HFF-Myc (cell line): ENCODE results near the gene MSI2.

Experiments
- DNase-seq: peaks from one replicate; pipeline ENCODE4 v3.0.0-alpha.2; 2011; ENCODE audit warnings: low read depth; ENCODE audit errors: extremely low read depth
- H3K4me3 ChIP-seq: replicated peaks from 2 replicates; pipeline ENCODE4 v1.5.1; 2011; ENCODE audit warnings: low read depth, mild to moderate bottlenecking, control low read depth, low read length
- TF ChIP-seq, protein P1 (sequence below): IDR thresholded peaks from 2 replicates; pipeline ENCODE4 v1.5.1; 2012; ENCODE audit warnings: mild to moderate bottlenecking, low read depth, low read length, control low read depth; ENCODE audit errors: missing control alignments

MSI2 gene

GRCh38 chr17:57268181-57268580 lies 11.9 kb downstream of the MSI2 start:
- no peak for DNase-seq
- H3K4me3 ChIP-seq, result no peak overlapping the region
- TF ChIP-seq, protein P1, sequence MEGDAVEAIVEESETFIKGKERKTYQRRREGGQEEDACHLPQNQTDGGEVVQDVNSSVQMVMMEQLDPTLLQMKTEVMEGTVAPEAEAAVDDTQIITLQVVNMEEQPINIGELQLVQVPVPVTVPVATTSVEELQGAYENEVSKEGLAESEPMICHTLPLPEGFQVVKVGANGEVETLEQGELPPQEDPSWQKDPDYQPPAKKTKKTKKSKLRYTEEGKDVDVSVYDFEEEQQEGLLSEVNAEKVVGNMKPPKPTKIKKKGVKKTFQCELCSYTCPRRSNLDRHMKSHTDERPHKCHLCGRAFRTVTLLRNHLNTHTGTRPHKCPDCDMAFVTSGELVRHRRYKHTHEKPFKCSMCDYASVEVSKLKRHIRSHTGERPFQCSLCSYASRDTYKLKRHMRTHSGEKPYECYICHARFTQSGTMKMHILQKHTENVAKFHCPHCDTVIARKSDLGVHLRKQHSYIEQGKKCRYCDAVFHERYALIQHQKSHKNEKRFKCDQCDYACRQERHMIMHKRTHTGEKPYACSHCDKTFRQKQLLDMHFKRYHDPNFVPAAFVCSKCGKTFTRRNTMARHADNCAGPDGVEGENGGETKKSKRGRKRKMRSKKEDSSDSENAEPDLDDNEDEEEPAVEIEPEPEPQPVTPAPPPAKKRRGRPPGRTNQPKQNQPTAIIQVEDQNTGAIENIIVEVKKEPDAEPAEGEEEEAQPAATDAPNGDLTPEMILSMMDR, result no peak

GRCh38 chr17:57269052-57269451 lies 12.7 kb downstream of the MSI2 start:
- TF ChIP-seq, protein P1, result no peak
- no peak for DNase-seq
- H3K4me3 ChIP-seq, result no peak overlapping the region

GRCh38 chr17:57269598-57270255 lies 13.4 kb downstream of the MSI2 start:
- TF ChIP-seq, protein P1, result no peak
- no peak overlapping the region for H3K4me3 ChIP-seq
- DNase-seq, result no peak

DNA sequence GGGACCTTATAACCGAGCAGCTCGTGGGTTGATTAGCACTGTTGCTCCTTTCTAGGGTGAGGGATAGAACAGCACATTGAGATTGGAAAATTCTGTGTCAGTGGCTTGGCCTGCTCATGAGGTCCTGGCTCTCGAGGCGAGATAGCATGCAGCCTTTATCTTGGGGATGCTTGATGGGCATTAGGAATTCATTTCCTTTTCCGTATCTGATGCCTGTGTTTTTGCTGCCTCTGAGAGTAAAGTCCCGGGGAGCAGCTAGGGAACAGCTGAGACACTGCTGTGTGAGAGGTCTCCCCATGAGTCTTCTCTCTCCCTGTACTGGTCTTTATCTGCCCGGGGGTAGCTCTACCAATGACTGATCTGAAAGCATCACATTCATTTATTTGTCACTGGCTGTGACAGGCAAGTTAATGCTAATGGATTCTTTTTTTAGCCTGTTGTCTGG lies 14.5 kb downstream of the MSI2 start:
- TF ChIP-seq, protein P1, result no peak
- no peak for DNase-seq
- H3K4me3 ChIP-seq, result no peak overlapping the region

- TF ChIP-seq, protein P1, result no peak
Measured at GRCh38 chr17:57271821-57272220, 15.5 kb downstream of the MSI2 start.

GRCh38 chr17:57273490-57273889 lies 17.2 kb downstream of the MSI2 start:
- DNase-seq, result no peak
- TF ChIP-seq, protein P1, result no peak
- H3K4me3 ChIP-seq, result no peak overlapping the region

More at GRCh38 chr17:57271821-57272220, 15.5 kb downstream of the MSI2 start:
- H3K4me3 ChIP-seq, result no peak overlapping the region
- no peak for DNase-seq

GRCh38 chr17:57274162-57274561 lies 17.8 kb downstream of the MSI2 start:
- no peak overlapping the region for H3K4me3 ChIP-seq
- no peak for DNase-seq
- TF ChIP-seq, protein P1, result no peak
